Loucy (cell line): ENCODE measurements around the gene KCNH8.

Experiments used
- H2AFZ ChIP-seq: fragments of 200-600 bp; sonication (generic); 2 replicates; pipeline ENCODE4 v1.6.0; 2016; ENCODE audit warnings: antibody characterized with exemption, mild to moderate bottlenecking, low read length, moderate library complexity
- H3F3A ChIP-seq: fragments of 200-600 bp; 2 replicates; pipeline ENCODE4 v1.6.0; 2016; ENCODE audit warnings: antibody characterized with exemption, low read depth, mild to moderate bottlenecking
- H3K27me3 ChIP-seq: fragments of 200-600 bp; sonication (generic); 2 replicates; pipeline ENCODE4 v1.6.1; 2014; ENCODE audit warnings: low read length, mild to moderate bottlenecking; ENCODE audit not compliant: insufficient read depth, poor library complexity, severe bottlenecking
- H3K36me3 ChIP-seq: fragments of 200-600 bp; sonication (generic); 2 replicates; pipeline ENCODE4 v1.6.1; 2016; ENCODE audit warnings: low read length; ENCODE audit not compliant: insufficient read depth
- H3K4me1 ChIP-seq: fragments of 200-600 bp; sonication (generic); 2 replicates; pipeline ENCODE4 v1.5.1; 2014; ENCODE audit warnings: low read length, mild to moderate bottlenecking; ENCODE audit not compliant: insufficient read depth, poor library complexity, severe bottlenecking
- H3K4me2 ChIP-seq: fragments of 200-600 bp; sonication (generic); 2 replicates; pipeline ENCODE4 v1.6.0; 2014; ENCODE audit warnings: antibody characterized with exemption, low read length, low read depth, mild to moderate bottlenecking; ENCODE audit not compliant: poor library complexity, severe bottlenecking
- H3K4me3 ChIP-seq: fragments of 200-600 bp; sonication (generic); 2 replicates; pipeline ENCODE4 v1.5.1; 2014; ENCODE audit warnings: low read length, mild to moderate bottlenecking, mixed read lengths; ENCODE audit not compliant: poor library complexity, severe bottlenecking
- H3K79me2 ChIP-seq: fragments of 200-600 bp; sonication (generic); 2 replicates; pipeline ENCODE4 v1.6.1; 2014; ENCODE audit warnings: low read length; ENCODE audit not compliant: insufficient read depth
- H3K9ac ChIP-seq: fragments of 200-600 bp; sonication (generic); 2 replicates; pipeline ENCODE4 v1.6.0; 2014; ENCODE audit warnings: mild to moderate bottlenecking, low read depth, low read length, moderate library complexity; ENCODE audit not compliant: poor library complexity, severe bottlenecking
- H3K9me2 ChIP-seq: fragments of 200-600 bp; sonication (generic); replicated peaks from 2 replicates; pipeline ENCODE4 v1.6.1; 2016; ENCODE audit warnings: low read depth, low read length, mixed read lengths
- H3K9me3 ChIP-seq: fragments of 200-600 bp; sonication (generic); 2 replicates; pipeline ENCODE4 v1.6.1; 2014; ENCODE audit warnings: mild to moderate bottlenecking, antibody characterized with exemption, low read length, low read depth; ENCODE audit not compliant: insufficient read depth
- H4K20me1 ChIP-seq: fragments of 200-600 bp; sonication (generic); 2 replicates; pipeline ENCODE4 v1.6.0; 2014; ENCODE audit warnings: antibody characterized with exemption, low read length, mild to moderate bottlenecking; ENCODE audit not compliant: insufficient read depth, poor library complexity, severe bottlenecking
- CTCF ChIP-seq: fragments of 200-600 bp; sonication (generic); conservative IDR thresholded peaks from 2 replicates; pipeline ENCODE4 v1.5.1; 2014; ENCODE audit warnings: mild to moderate bottlenecking, antibody characterized with exemption, low read length
- EZH2phosphoT487 ChIP-seq: fragments of 200-600 bp; IDR thresholded peaks from 2 replicates; pipeline ENCODE4 v1.6.1; 2018; ENCODE audit warnings: antibody characterized with exemption, mild to moderate bottlenecking, moderate library complexity, borderline replicate concordance

KCNH8 gene

GRCh38 chr3:19270481-19270880 is 122.2 kb downstream of the KCNH8 start:
- H3K36me3 ChIP-seq: no peaks in the 10 kb centered on the region
- H3K4me1 ChIP-seq: no peaks in the 10 kb centered on the region
- H3F3A ChIP-seq: no peaks in the 10 kb centered on the region
- H3K9me3 ChIP-seq: no peaks in the 10 kb centered on the region
- TF ChIP-seq CTCF: no peak
- no peak for TF ChIP-seq EZH2phosphoT487
- no peaks in the 10 kb centered on the region for H3K9me2 ChIP-seq
- no peak overlapping the region for H3K9ac ChIP-seq
- no peak overlapping the region for H3K4me3 ChIP-seq
- no peak overlapping the region for H3K4me2 ChIP-seq
- H4K20me1 ChIP-seq: no peaks in the 10 kb centered on the region
- no peaks in the 10 kb centered on the region for H3K79me2 ChIP-seq
- no peaks in the 10 kb centered on the region for H3K27me3 ChIP-seq
- no peak overlapping the region for H2AFZ ChIP-seq

- Histone ChIP-seq H3F3A (no peaks in the 10 kb centered on the region), H3K4me2 (no peak overlapping the region), H3K9ac (no peak overlapping the region), H3K36me3 (no peaks in the 10 kb centered on the region), H4K20me1 (no peaks in the 10 kb centered on the region), H3K79me2 (no peaks in the 10 kb centered on the region), H3K9me2 (no peaks in the 10 kb centered on the region), H3K27me3 (no peaks in the 10 kb centered on the region), H3K4me3 (no peak overlapping the region), H3K4me1 (no peaks in the 10 kb centered on the region), H3K9me3 (no peaks in the 10 kb centered on the region), H2AFZ (no peak overlapping the region)
- TF ChIP-seq CTCF (no peak), EZH2phosphoT487 (no peak)
These were observed 124.0 kb downstream of the KCNH8 start for GRCh38 chr3:19272296-19272695.

GRCh38 chr3:19273091-19273490 is 124.8 kb downstream of the KCNH8 start:
- Histone ChIP-seq H3K9me3 (no peaks in the 10 kb centered on the region), H3F3A (no peaks in the 10 kb centered on the region), H3K27me3 (no peaks in the 10 kb centered on the region), H2AFZ (no peak overlapping the region), H3K4me3 (no peak overlapping the region), H3K4me2 (no peak overlapping the region), H4K20me1 (no peaks in the 10 kb centered on the region), H3K79me2 (no peaks in the 10 kb centered on the region), H3K36me3 (no peaks in the 10 kb centered on the region), H3K9ac (no peak overlapping the region), H3K4me1 (no peaks in the 10 kb centered on the region), H3K9me2 (no peaks in the 10 kb centered on the region)
- TF ChIP-seq EZH2phosphoT487 (no peak), CTCF (no peak)
